Pancreas (tissue), 10 donors: ENCODE measurements around the gene ABCF1. TPM values are rescaled to one million over a fixed set of nuclear protein-coding genes. Genes with fewer than 3 reads are reported as not detected.

Experiments
- ATAC-seq, 4 donors: fragments of 200-7000 bp; cut with Tn5 transposase; one replicate each; pipeline versions ENCODE4 v1.8.0 to v1.9.1; 2020; ENCODE audit warnings: mild to moderate bottlenecking in 4 of 4, moderate library complexity in 4 of 4
- DNase-seq, 6 donors: peaks; one replicate each; pipeline ENCODE4 v3.0.0-alpha.2; 2020
- FAIRE-seq: peaks from 2 replicates; lab custom pipeline; 2012; peaks lifted over from hg19 to GRCh38; lab: Jason Lieb, UNC
- H3K27ac ChIP-seq, 4 donors: fragments of 200-600 bp; sonication (generic); 1 replicate in 3 of 4; 2 replicates in 1 of 4; pipeline versions ENCODE4 v1.5.0 to v1.8.0; 2020
- H3K27me3 ChIP-seq, 4 donors: fragments of 200-600 bp; one replicate each; pipeline ENCODE4 v1.8.0; 2021
- H3K36me3 ChIP-seq, 3 donors: fragments of 200-600 bp; sonication (generic) in 1 of 3; one replicate each; pipeline versions ENCODE4 v1.5.0 to v1.8.0; 2020 to 2021
- H3K4me1 ChIP-seq, 3 donors: fragments of 200-600 bp; one replicate each; pipeline ENCODE4 v1.8.0; 2021
- H3K4me3 ChIP-seq, 4 donors: fragments of 200-600 bp; sonication (generic) in 2 of 4; one replicate each; pipeline versions ENCODE4 v1.5.0 to v1.8.0; 2020 to 2021
- H3K9me3 ChIP-seq, 4 donors: fragments of 200-600 bp; one replicate each; pipeline ENCODE4 v1.8.0; 2021
- WGBS, 2 donors: extraction: QIAGEN DNeasy Blood & Tissue Kit; methylation state at CpG; one replicate each; pipeline ENCODE4 v1.1.7; 2013; 5-methylcytosine and 5-hydroxymethylcytosine counted together
- intact Hi-C, 3 donors: fragments of 100-400 bp; cut with DNase I; formaldehyde crosslinking; loops; one replicate each; pipeline versions ENCODE4 v1.11.1 to v1.14.2; 2022
- polyA plus RNA-seq, 2 donors: library from polyadenylated mRNA; stranded (reverse); fragments of 200-250 nt; gene quantifications; one replicate each; pipeline ENCODE4 v1.2.3, GENCODE V29; 2013
- total RNA-seq, 6 donors: library from RNA; stranded (reverse); fragmentation: NEBNext Ultra II Directional in 4 of 6; extraction: Animal tissue kit (Norgen Biotek cat#: 25700) in 4 of 6; gene quantifications; one replicate each; pipeline versions ENCODE4 v1.2.1 to v1.2.4, GENCODE V29; 2021 to 2023
- TF ChIP-seq, protein P1 (sequence below), 4 donors: fragments of 200-600 bp; sonication (generic) in 3 of 4; IDR thresholded peaks; one replicate each; pipeline versions ENCODE4 v1.5.0 to v1.8.0; 2021; ENCODE audit warnings: antibody characterized with exemption in 4 of 4
- donor health status: healthy with polysubstance abuse.
- donor health status: DM: no; HTN: no; CAD: no; lungs with moderate emphysema.
- donor health status: DM: no; HTN: no; CAD: no.
- donor health status: control.
- donor health status: control.
- donor health status: Bipolar disorder and iron deficiency.
- donor health status: DM: yes; HTN: yes; CAD: no.
- donor health status: DM: no; HTN: no; CAD: no.
- donor health status: DM: no; HTN: no; CAD: no.
- donor health status: DM: yes; HTN: yes; CAD: no.

ABCF1 gene
- total and polyA plus RNA-seq, 8 donors = 17.4 to 30.7 (median 24.9) TPM

DNA sequence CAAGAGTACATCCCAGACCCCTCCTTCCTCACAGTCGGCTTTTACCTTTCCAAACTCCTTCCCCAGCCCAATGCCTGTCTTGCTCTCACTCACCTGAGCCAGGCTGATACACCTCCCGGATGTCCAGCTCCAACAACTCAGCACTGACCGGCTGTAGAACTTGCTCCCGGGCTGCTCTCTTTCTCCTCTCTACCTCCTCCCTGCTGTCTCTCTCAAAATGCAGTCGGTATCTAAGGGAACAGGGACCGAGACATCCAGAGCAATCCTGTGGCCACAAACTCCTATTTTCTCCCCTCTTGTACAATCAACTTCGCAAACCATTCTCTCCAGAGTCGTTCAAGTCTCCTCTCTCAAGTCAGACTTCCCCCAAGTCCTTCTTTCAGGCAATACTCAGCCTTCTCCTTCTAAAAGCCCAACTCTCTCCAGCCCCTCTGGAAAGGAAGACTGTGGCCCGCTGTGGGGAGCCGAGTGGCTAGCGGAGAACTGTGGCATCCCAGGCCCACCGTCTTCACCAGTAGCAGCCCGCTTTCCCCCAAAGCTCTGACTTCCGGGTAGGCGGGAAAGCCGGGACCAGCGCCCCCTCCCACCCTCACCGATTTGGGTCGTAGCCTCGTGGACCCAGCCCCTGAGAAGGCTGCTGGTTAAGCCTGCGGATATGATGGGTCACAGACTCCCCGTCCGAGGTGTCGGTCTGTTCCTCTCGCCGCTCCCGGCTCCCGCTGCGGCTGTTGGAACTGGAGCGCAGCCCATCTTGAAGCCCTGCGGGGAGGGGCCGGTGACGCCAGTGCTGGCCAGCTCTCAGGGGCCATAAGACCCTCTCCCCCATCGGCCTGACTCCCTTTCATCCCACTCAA, 16.1 kb upstream of the ABCF1 start:
- 14 to 16% methylated on average over 34 of the region's 34 CpGs for WGBS, 2 donors
- intact Hi-C loops = no loop called here
- Histone ChIP-seq H3K27me3 (no peaks in the 10 kb centered on the region), H3K27ac (peak overlapping the region; percentile 95 to 97 (median 96)), H3K4me1 (peaks cover 4 to 11% (median 6%) of the 10 kb centered on the region in 3 donors), H3K4me3 (peak overlapping the region; percentile 83 to 97 (median 96)), H3K9me3 (no peaks in the 10 kb centered on the region), H3K36me3 (peaks cover 0 to 27% (median 7%) of the 10 kb centered on the region in 3 donors)
- DNase-seq = peak in 4 of 6 donors; percentile 60 to 77 (median 72)
- FAIRE-seq = no peak
- ATAC-seq = peak; percentile 8 to 10 (median 9)
- TF ChIP-seq, protein P1, sequence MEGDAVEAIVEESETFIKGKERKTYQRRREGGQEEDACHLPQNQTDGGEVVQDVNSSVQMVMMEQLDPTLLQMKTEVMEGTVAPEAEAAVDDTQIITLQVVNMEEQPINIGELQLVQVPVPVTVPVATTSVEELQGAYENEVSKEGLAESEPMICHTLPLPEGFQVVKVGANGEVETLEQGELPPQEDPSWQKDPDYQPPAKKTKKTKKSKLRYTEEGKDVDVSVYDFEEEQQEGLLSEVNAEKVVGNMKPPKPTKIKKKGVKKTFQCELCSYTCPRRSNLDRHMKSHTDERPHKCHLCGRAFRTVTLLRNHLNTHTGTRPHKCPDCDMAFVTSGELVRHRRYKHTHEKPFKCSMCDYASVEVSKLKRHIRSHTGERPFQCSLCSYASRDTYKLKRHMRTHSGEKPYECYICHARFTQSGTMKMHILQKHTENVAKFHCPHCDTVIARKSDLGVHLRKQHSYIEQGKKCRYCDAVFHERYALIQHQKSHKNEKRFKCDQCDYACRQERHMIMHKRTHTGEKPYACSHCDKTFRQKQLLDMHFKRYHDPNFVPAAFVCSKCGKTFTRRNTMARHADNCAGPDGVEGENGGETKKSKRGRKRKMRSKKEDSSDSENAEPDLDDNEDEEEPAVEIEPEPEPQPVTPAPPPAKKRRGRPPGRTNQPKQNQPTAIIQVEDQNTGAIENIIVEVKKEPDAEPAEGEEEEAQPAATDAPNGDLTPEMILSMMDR (IDR thresholded peaks at IDR 0.05) = no peak

DNA sequence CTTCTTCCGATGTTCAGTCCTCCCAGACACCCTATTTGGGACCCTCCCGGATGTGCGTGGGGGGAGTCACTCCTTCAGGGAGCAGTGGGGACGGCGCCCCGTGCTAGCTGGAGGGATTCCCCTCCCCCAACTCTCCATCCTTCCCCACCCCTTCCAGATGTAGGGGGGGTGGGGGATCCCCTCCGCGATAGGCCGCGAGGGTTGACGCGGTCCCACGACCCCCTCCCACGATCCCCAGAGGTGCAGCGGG, 15.5 kb upstream of the ABCF1 start:
- TF ChIP-seq, protein P1 (IDR thresholded peaks at IDR 0.05) = no peak
- intact Hi-C loops = no loop called here
- no peak for ATAC-seq
- peaks cover 4 to 11% (median 6%) of the 10 kb centered on the region in 3 donors for H3K4me1 ChIP-seq
- peak overlapping the region; percentile 95 to 97 (median 96) for H3K27ac ChIP-seq
- H3K36me3 ChIP-seq = peaks cover 0 to 27% (median 7%) of the 10 kb centered on the region in 3 donors
- peak overlapping the region; percentile 83 to 97 (median 96) for H3K4me3 ChIP-seq
- 0 to 1% methylated on average over 13 to 15 of the region's 15 CpGs for WGBS, 2 donors
- H3K9me3 ChIP-seq = no peaks in the 10 kb centered on the region
- DNase-seq = peak in 2 of 6 donors; percentile 75 to 85
- H3K27me3 ChIP-seq = no peaks in the 10 kb centered on the region
- FAIRE-seq = no peak

DNA sequence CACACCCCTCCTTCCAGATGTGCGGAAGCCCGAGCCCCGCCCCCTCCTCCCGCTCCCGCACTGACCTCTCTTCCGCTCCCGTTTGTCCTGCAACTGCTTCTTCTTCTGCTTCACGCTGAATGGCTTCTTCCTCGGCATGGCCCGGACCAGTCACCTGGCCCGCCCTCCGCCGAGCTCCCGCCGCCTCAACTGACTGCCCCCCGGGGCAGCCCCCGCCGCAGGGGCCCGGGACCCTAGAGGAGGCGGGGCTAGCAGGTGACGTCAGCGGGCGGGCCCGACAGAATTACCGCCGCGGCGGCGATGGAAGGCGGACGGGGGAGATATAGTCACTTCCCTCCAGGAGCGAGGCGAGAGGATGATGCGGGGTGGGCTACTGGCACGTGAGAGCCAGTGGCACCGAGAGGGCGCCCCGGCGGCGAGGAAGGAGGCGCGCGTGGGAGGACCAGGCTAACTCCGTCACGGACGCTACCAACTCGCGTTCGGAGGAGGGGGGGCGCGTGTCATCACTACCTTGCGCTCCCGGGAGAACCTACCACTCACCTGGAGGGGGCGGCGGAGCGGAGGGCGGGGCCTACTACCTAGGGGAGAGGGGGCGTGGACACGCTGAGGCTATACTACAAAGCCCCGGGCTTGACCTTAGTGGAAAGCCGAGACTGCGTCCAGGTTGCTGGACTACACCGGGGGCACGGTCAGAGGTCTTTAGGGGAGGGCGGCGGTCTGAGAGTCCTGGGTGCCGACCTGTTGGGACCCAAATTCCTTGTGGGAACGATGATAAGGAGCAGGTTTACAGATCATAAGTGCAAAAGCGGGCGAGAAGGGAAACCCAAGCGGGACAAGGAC, 15.0 kb upstream of the ABCF1 start, which contains the start of gene GNL1:
Gene GNL1 (minus strand): TSS at position 424 of the 840 bp plus-strand sequence. CDS start 286 bp downstream, at position 138.
- TF ChIP-seq, protein P1 (IDR thresholded peaks at IDR 0.05) = no peak
- Histone ChIP-seq H3K4me3 (peak within 1 kb of the TSS; percentile 83 to 97 (median 96)), H3K4me1 (peaks cover 4 to 11% (median 6%) of the 10 kb centered on the region in 3 donors), H3K27ac (peak within 1 kb of the TSS; percentile 95 to 97 (median 96)), H3K36me3 (peaks cover 0 to 27% (median 7%) of the 10 kb centered on the region in 3 donors), H3K27me3 (no peaks in the 10 kb centered on the region), H3K9me3 (no peaks in the 10 kb centered on the region)
- FAIRE-seq = no peak
- WGBS, 2 donors = 0 to 1% methylated on average over 62 to 71 of the region's 71 CpGs
- peak; percentile 92 to 97 (median 93) for ATAC-seq
- peak; percentile 96 to 99 (median 98) for DNase-seq
- intact Hi-C loops = no loop called here

DNA sequence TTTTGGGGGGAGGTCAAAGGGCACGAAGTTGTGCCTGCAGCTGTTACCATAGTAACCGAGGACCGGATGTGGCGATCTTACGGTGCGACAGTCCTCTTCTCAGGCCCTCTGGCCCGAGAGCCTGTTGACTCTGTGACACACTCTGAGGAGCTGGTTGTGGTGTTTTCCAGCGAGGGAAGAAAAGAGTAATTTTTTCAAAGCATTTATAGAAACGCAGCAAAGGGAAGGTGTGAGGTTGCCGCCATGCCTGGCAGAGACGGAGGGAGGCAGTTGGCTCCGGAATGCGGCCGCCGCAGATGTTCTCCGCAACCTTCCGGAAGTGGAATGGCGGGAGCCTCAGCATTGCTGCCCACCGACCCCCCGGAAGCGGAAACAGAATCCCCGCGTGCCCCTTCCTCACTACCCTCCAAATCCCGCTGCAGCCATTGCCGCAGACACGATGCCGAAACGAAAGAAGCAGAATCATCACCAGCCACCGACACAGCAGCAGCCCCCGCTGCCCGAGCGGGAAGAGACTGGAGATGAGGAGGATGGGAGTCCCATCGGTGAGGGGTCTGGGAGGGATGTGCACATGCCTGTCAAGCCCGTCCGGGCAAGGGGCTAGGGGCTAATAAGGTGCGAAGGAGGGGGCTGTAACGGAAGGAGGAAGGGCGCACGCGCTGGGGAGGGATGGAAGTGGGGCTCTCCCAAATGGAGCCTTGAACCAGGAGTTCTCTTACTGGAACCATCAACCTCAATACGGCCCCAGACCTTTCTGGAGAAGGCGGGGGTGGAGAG, 14.1 kb upstream of the ABCF1 start, which contains the start of gene PRR3:
Gene PRR3 (plus strand): TSS at position 390 of the 777 bp plus-strand sequence. CDS start 50 bp downstream, at position 440.
- TF ChIP-seq, protein P1 (IDR thresholded peaks at IDR 0.05) = no peak
- no peak for FAIRE-seq
- WGBS, 2 donors = 0% methylated on average over 42 of the region's 42 CpGs
- no peaks in the 10 kb centered on the region for H3K9me3 ChIP-seq
- peak; percentile 82 to 90 (median 87) for DNase-seq
- no peaks in the 10 kb centered on the region for H3K27me3 ChIP-seq
- intact Hi-C loops = no loop called here
- H3K27ac ChIP-seq = peak within 1 kb of the TSS; percentile 95 to 97 (median 96)
- peak within 1 kb of the TSS; percentile 83 to 97 (median 96) for H3K4me3 ChIP-seq
- H3K4me1 ChIP-seq = peaks cover 4 to 11% (median 6%) of the 10 kb centered on the region in 3 donors
- H3K36me3 ChIP-seq = peaks cover 0 to 20% (median 4%) of the 10 kb centered on the region in 3 donors
- peak; percentile 76 to 86 (median 80) for ATAC-seq
